OCI-LY3 (cell line): ENCODE measurements around the gene SNAP25.

Experiments used
- EZH2phosphoT487 ChIP-seq: fragments of 200-600 bp; shearing (Covaris generic); IDR thresholded peaks from 2 replicates; pipeline ENCODE4 v1.6.1; 2018; ENCODE audit warnings: antibody characterized with exemption, mixed run types, low read depth
- TF ChIP-seq, protein P1 (sequence below): fragments of 200-600, 300-600 bp; sonication (generic); IDR thresholded peaks from 2 replicates; pipeline ENCODE4 v1.5.1; 2014; ENCODE audit warnings: antibody characterized with exemption, low read length, low read depth

DNA sequence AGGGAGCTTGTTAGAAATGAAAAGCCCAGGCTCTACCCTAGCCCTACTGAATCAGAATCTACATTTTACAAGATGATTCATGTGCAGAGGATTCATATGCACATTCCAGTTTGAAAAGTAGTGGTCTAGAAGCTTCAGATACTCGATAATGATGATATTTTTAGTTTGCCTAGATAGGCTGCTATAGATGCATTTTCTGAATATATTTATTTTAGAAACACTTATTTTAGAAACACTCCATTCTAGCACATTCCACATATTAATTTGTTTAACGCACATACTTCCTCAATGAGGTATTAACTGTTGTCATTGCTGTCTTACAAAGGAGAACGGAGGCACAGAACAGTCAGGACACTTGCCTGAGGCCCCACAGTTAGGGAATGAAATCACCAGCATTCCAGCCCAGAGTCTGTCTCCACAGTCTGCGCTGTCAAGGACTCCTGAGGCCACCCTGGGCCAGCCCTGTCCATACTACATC lies 64.4 kb downstream of the SNAP25 start:
- TF ChIP-seq, protein P1, sequence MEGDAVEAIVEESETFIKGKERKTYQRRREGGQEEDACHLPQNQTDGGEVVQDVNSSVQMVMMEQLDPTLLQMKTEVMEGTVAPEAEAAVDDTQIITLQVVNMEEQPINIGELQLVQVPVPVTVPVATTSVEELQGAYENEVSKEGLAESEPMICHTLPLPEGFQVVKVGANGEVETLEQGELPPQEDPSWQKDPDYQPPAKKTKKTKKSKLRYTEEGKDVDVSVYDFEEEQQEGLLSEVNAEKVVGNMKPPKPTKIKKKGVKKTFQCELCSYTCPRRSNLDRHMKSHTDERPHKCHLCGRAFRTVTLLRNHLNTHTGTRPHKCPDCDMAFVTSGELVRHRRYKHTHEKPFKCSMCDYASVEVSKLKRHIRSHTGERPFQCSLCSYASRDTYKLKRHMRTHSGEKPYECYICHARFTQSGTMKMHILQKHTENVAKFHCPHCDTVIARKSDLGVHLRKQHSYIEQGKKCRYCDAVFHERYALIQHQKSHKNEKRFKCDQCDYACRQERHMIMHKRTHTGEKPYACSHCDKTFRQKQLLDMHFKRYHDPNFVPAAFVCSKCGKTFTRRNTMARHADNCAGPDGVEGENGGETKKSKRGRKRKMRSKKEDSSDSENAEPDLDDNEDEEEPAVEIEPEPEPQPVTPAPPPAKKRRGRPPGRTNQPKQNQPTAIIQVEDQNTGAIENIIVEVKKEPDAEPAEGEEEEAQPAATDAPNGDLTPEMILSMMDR, result no peak
- no peak for TF ChIP-seq EZH2phosphoT487
